HG02970 (cell line): ENCODE measurements around the gene DUSP2.

Experiments
- ATAC-seq: cut with Tn5 transposase; IDR thresholded peaks from one replicate; pipeline ENCODE4 v1.9.1; 2021; ENCODE audit warnings: mild to moderate bottlenecking, moderate library complexity, moderate number of reproducible peaks; ENCODE audit not compliant: unreplicated experiment, low FRiP score

Gene DUSP2

GRCh38 chr2:96105152-96105915 is 39.9 kb downstream of the DUSP2 start:
- no peak for ATAC-seq

GRCh38 chr2:96104487-96104861 is 40.8 kb downstream of the DUSP2 start:
- ATAC-seq, result no peak

- ATAC-seq, result no peak
These were observed 41.3 kb downstream of the DUSP2 start for GRCh38 chr2:96103761-96104486.

- ATAC-seq, result no peak
These were observed 42.0 kb downstream of the DUSP2 start for GRCh38 chr2:96103187-96103601.

GRCh38 chr2:96102596-96103186 is 42.5 kb downstream of the DUSP2 start:
- no peak for ATAC-seq

GRCh38 chr2:96100893-96101304 is 44.3 kb downstream of the DUSP2 start:
- no peak for ATAC-seq

- ATAC-seq, result no peak
These were observed 45.1 kb downstream of the DUSP2 start for GRCh38 chr2:96099861-96100798.

GRCh38 chr2:96098900-96099590 is 46.2 kb downstream of the DUSP2 start:
- ATAC-seq, result no peak

GRCh38 chr2:96097951-96098823 is 47.1 kb downstream of the DUSP2 start:
- ATAC-seq, result no peak

GRCh38 chr2:96097441-96097840 is 47.8 kb downstream of the DUSP2 start:
- ATAC-seq, result no peak

- no peak for ATAC-seq
These were observed 50.1 kb downstream of the DUSP2 start for GRCh38 chr2:96095116-96095636.

- no peak for ATAC-seq
These were observed 51.7 kb downstream of the DUSP2 start for GRCh38 chr2:96093528-96093927.
